Right lobe of liver (tissue), 4 donors: ENCODE results near the gene ATF2.

ENCODE experiments used
- POLR2A ChIP-seq: fragments of 450-650 bp; IDR thresholded peaks from one replicate; pipeline ENCODE4 v1.6.1; 2017; ENCODE audit warnings: antibody characterized with exemption, mild to moderate bottlenecking
- TF ChIP-seq, protein P1 (sequence below), 4 donors: fragments of 200-600 bp in 3 of 4; fragments of 450-650 bp in 1 of 4; IDR thresholded peaks; one replicate each; pipeline versions ENCODE4 v1.5.1 to v1.8.0; 2016 to 2022; ENCODE audit warnings: antibody characterized with exemption in 4 of 4, mild to moderate bottlenecking in 2 of 4
- donor health status: DM: no; HTN: no; CAD: no.
- donor health status: DM: no; HTN: no; CAD: no.
- donor health status: DM: no; HTN: yes; CAD: no.

- TF ChIP-seq, protein P1, sequence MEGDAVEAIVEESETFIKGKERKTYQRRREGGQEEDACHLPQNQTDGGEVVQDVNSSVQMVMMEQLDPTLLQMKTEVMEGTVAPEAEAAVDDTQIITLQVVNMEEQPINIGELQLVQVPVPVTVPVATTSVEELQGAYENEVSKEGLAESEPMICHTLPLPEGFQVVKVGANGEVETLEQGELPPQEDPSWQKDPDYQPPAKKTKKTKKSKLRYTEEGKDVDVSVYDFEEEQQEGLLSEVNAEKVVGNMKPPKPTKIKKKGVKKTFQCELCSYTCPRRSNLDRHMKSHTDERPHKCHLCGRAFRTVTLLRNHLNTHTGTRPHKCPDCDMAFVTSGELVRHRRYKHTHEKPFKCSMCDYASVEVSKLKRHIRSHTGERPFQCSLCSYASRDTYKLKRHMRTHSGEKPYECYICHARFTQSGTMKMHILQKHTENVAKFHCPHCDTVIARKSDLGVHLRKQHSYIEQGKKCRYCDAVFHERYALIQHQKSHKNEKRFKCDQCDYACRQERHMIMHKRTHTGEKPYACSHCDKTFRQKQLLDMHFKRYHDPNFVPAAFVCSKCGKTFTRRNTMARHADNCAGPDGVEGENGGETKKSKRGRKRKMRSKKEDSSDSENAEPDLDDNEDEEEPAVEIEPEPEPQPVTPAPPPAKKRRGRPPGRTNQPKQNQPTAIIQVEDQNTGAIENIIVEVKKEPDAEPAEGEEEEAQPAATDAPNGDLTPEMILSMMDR (IDR thresholded peaks at IDR 0.05) = no peak
- no peak for TF ChIP-seq POLR2A
These were observed 11.5 kb downstream of the ATF2 start for GRCh38 chr2:175156534-175156933.
